ENCODE measurements around the gene PSMC3.
A peak's percentile ranks its signal among the peaks of the same experiment; 100 is the strongest.

The PSMC3 gene

DNA sequence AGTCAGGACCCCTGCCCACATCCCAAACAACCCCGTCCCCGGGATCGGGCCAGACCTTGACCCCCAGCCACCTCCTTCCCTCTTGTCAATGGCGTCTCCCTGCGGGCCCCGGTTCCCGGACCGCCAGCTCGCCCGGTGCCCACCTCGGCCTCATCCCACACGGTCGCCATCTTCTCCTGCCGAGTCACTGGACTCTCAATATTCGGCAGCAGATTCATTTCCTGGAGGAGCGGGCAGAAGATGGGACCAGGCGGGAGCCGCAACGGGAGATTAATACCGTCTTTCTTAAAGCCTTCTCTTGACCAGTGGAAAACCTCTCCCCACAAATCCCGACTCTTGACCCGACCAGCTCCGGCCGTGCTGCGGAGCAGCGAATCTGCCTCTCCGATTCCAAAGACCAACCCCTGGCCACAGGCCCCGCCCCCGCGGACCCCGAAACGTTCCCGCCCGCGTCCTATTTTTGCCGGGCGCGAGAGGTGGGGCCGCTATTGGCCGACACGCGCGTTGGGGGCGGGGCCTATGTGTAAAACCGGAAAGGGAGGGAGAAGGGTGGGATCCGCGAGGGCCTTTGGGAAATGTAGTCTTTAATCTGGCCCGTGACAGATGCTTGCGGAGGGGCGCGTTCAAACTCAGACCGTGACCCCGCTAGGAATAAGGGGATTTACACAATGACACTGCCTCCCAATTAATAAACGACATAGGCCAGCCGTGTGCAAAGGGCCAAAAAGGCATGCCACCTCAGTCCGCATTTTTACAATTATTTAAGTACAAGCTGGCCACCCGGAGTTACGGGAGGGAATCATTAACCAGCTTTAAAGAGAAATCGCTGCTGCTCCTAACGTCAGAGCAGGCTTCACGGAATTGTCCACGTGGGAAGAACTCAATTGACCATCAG, at the start of gene PSMC3:
Gene PSMC3 (minus strand): TSS at position 378 of the 895 bp plus-strand sequence. CDS start 160 bp downstream, at position 218.
- peak; percentile 97 to 99 for DNase-seq

DNA sequence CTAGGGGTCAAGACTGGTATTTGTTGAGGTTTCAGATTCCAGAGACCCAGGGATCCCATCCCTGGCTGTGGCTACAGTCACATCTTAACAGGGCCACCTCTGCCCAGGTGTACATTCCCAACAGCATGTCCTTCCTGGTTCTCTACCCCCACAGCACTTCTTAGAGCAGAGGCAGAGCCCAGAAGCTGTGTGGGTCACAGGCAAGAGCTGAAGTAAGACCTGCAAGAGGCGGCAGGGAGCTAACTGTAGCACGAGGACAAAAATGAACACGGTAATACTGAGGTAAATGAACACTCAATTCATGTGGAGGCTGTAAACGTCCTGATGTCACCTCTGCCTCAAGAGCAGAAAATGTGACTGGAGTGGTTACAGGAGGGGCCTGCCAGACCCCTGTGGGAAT, 44.4 kb upstream of the PSMC3 start:
- no peak for DNase-seq

DNA sequence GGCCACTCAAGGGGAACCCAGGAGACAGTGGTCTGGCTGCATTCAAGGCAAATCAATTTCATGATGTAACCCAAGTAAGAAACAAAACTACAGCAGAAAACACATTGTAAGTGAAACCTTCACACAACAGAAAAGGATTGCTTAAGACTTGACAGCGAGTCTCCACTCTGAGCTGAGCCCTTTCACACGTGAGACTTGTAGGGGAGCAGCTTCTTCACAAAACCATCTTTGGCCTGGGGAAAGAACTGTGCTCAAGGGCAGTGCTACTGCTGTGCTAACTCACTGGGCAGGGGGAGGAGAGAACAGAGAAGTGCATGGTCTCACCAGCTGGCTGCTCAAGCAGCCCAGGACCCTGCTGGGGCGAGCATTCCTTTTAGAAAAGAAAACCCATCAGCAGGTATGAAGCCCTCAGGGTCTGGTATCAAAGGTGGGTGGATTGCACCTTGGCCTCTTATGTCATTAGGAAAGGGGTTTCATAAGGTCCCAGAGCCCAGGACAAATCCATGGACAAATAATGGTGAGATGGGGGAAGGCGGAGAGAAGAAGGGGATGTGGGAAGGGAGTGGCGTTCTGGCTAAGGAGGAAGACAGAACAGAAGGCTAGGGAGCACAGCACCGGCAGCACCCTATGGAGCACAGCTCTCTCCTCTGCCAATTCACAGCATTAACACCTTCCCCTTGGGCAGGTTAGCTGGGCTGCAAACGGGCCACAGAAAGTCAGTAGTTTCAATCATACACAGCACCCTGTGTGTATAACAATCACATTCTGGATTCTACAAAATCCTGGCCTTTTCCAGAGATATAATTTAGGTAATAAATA, 43.3 kb upstream of the PSMC3 start:
- DNase-seq, result no peak

DNA sequence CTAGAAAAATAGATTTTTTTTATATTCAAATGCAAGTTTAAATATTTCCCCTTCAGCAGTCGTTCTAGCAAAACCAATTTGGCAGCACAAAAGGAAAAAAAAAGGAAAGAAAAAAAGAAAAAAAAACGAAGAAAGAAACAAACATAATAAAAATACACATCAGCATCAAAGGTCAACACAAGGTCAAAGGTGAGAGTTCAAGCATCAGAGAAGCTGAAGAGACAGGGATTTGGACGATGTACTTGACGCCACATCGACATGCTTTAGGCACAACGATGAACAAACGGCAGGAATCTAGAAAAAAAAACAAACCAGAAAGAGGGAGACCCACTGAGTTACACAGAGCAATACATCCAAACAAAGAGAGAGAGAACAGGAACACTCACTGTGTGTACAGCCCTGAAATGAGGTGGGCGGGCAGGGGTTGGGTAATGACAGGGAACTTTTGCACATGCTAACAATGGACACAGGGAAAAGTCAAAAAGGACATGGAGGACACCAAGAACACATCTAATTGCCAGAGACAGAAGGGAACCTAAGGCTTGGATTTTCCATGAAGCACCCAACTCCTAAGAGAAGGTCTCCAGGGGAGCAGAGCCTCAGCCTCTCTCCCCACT, 42.5 kb upstream of the PSMC3 start:
- no peak for DNase-seq

DNA sequence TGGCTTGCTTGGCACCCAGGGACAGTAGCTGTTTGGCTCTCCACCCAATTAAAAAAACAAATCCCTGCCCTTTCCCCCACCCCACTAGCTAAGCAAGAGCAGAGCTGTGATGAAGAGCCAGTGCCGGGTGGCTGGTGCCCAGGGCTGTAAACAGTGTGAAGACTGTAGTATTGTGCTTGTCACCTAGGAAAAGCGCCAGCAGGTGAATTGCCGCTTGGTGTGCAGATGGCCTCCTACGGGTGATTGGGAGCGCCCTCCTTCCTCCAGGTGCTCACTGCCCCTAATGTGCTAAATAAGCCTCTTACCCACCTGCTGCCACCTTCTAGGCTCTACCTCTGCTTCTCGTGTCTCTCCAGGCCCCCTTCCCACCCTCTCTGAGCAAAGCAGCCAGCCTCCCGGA, 41.1 kb upstream of the PSMC3 start:
- no peak for DNase-seq

DNA sequence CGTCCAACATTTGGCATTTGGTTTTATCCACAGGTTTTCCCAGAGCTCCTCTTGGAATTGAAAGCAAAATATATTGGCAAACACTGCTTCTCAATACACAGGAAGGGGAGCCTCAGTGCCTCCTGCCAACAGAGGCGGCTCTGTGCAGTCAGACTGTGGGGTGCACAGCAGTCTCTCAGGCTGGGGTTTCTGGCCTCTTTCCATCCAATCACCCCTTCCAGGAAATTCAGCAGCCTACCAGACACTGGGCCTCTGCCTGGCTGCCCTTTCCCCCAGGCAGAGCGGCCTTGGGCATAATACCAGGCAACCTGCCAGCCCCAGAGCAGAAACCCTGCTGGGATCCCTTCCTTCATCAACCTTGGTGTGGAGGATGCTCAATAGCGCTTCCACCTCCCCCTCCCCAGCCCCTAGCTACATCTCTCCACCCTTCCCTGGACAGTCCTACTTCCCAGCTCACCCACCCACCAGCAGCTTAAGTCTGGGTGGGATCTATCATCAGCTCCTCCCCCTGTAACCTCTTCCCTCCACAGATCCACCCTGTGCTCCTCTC, 40.5 kb upstream of the PSMC3 start:
- DNase-seq, result peak; percentile 87 to 93

DNA sequence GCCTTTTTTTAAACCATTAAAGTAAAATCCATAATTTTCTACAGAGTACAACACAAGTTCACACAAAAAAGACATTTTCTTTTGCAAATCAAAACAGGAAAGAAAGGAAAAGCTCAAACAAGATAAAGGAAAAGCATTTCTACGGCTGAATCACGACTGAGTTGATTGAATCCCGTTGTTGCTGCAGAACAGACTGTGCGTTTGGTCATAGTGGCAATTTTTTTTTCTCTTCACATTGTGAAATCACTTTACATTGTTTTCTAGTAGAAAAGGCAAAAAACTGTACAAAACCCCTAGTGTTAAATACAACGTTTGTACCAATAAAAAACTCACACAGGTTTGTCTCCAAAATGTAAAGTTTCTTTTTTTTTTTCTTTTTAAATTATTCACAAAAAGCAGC, 40.0 kb upstream of the PSMC3 start:
- DNase-seq, result no peak

DNA sequence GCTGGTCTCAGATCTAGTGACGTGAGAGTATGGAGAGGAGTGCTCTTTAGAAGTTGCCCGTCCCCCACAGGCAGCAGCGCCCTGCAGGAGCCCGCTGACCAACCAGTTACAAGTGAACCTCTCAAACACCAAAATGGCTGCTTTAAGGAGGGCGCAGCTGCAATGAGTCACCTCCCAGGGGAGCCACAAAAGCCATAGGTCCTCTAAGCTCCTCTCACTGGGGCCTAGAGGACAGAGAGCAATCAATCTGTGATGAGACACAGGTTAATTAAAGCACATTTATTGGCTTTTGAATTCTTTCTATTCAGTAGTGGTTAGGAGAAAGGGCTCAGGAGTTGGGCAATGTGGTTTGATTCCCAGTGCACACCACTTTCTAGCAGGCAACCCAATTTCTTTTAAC, 38.2 kb upstream of the PSMC3 start:
- DNase-seq, result no peak

DNA sequence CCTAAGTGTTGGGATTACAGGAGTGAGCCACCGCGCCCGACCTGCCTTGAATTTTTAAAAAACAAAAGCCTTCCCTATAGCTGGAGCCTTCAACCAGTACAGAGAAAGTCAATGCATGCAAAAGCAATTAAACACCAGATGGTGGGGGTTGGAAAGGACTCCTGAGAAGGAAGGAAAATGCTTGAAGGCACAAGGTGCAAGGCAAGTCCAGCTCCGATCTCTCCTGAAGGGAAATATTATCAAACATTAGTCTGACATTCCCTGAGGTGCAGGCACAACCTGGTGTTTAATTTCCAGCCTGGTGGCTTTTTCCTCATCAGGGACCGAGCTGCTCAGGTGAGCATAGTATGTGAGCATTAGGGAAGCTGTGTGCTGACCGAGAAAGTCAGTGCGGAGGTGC, 35.6 kb upstream of the PSMC3 start:
- DNase-seq, result no peak

DNA sequence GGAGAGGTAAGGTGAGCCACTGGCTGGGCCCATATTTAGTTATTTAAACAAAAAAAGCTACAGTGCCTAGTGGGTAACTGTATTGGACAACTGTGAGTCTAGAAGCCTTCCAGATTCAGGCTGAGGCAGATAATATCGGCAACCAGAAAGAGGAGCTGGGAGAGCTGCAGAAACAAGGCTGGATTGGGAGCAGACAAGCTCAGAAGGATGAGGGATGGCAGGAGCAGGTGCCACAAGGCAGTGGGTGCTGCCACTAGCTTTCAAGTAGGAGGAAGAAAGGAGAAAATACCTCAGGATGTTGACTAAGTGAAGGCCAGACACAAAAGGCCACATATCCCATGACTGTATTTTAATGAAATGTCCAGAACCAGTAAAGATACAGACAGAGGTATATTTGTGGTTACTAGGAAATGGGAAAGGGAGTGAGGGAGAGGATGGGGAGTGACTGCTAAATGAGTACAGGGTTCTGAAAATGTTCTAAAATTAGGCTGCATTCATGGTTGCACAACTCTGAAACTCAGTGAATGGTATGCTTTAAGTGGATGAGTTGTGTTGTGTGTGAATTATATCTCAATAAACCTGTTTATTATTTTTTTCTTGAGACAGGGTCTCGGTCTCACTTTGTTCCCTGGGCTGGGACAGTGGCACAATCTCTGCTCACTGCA, 34.5 kb upstream of the PSMC3 start:
- no peak for DNase-seq

DNA sequence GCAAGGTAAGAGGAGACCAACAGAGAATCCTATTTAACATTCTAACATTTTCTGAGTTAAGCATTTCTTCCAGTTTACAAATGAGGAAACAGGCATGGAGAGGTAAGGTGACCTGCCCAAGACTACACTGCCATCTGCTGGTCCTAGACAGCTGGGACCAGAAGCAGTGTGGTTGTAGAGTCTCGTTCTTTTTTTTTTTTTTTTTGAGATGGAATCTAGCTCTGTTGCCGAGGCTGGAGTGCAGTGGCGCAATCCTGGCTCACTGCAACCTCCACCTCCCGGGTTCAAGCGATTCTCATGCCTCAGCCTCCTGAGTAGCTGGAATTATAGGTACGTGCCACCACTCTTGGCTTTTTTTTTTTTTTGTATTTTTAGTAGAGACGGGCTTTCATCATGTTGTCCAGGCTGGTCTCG, 28.0 kb upstream of the PSMC3 start:
- peak; percentile 79 to 88 for DNase-seq

DNA sequence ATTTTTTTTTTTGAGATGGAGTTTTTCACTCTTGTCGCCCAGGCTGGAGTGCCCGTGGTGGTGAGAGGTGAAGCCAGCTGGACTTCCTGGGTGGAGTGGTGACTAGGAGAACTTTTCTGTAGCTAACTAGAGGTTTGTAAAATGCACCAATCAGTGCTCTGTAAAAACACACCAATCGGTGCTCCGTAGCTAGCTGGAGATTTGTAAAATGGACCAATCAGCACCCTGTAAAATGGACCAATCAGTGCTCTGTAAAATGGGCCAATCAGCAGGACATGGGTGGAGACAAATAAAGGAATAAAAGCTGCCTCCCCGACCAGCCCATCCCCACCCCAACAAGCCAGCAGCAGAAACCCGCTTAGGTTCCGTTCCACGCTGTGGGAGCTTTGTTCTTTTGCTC, 27.1 kb upstream of the PSMC3 start:
- DNase-seq, result no peak

DNA sequence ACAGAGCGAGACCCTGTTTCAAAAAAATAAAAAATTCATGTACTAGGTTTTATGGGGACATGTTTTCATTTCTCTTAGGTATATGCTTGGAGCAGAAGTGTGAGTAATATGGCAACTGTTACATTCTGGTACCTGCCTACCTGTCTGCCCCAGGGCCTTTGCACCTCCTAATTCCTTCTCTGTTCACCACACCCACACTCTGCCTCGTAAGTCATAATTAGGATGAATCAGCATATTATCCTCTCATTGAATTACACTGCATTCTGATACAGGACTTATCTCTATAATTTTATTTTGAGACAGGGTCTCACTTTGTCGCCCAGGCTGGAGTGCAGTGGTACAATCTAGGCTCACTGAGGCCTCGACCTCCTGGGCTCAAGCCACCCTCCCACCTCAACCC, 25.8 kb upstream of the PSMC3 start:
- no peak for DNase-seq

DNA sequence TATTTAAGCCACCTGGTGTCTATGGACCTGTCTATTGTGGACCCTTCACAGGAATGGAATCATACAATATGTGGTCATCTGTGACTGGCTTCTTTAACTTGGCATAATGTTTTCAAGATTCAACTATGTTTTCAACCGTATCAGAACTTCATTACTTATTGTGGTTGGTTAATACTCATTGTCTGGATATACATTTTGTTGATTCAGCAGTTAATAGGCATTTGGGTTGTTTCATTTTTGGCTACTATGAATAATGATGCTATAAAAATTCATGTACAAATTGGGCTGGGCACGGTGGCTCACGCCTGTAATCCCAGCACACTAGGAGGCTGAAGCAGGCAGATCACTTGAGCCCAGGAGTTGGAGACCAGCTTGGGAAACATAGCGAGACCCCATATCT, 25.2 kb upstream of the PSMC3 start:
- no peak for DNase-seq

DNA sequence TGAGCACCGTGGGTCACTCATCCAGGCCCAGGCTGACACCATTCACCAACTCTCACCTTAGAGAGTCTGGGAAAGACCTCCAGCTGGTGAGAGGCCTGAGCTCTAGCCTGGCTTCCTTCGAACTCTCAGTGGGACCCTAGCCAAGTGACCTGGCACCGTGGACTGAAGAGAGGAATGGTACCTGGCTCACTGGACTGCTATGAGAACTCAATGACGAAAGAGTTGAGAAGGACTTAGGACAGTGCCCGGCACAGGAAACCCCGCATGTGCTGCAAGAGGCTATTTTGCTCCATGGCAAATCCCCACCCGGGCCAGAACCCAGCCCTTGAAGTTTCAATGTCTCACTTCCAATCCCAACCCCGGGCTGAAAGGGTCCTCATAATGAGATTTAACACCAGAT, 23.3 kb upstream of the PSMC3 start:
- no peak for DNase-seq

DNA sequence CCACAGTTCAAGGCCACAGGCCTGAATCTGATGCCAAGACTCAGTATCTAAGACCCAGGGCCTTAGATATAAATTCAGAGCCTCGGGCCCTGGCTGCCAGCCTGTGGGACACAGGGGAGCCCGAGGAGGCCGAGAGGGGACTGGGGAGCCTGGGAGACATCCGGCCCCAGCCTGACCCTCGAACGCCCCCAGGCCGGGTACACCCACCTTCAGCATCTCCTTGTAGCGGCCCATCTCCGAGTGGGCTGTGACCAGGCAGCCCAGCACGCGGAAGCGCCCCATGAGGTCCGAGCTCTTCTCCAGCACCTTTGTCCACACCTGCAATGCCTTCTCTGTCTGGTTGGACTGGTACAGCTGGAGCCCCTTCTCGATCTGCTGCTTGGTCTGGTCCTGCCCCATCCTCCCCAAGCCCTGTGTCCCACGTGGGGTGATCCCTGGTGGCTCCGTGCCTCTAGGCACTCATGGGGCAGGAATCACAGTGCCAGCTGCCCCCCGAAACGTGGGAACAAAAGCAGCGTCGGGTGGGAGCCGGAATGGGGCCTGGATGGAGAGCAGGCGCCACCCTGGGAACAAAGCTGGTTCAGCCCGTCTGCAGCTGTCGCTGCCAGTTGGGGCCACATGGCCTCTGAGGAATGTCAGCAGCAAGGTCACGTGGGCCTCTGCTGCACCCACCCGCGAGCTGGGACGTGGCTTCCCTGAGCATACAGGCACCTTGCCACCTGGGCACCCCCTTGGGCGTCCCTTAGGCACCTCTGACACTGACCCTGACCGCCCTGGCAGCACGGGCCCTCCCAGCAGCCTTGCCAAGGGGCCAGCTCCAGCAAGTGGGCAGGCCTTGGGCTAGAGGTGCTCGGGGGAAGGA, 22.6 kb upstream of the PSMC3 start, which contains the start of gene RAPSN:
Gene RAPSN (minus strand): TSS at position 571 of the 862 bp plus-strand sequence. CDS start 172 bp downstream, at position 399.
- DNase-seq, result no peak

DNA sequence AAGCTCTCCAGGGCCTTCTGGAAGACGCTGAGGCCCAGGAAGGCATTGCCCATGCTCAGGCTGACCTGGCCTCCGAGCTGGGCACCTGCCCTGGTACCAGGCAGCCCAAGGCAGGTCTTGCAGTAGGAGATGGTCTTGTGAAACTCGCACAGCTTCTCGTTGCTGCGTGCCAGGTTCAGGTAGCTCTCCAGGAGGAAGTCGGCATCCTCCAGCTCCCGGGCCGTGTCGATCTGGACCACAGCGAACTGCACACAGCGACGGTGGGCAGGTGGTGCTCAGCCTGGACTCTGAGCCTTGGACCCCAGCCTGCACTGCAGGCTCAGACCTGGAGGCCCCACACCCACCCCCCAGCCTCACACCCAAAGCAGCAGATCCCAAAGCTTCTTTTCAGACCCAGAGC, 21.7 kb upstream of the PSMC3 start:
- DNase-seq, result no peak

DNA sequence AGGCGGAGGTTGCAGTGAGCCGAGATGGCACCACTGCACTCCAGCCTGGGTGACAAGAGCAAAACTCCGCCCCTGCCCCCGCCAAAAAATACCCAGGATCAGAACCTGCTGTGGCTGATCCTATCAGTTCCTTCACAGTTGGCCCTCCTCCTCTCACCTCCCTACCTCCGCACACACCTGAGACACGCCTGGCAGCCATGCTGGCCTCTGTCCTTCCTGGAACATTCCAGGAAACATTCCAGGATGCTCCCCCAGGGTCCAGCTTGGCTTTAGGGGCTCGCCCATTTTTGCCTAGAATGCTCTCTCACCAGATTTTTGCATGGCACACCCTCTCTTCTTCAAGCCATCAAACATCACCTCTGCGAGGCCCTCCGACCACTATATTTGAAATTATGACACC, 20.6 kb upstream of the PSMC3 start:
- DNase-seq, result no peak

DNA sequence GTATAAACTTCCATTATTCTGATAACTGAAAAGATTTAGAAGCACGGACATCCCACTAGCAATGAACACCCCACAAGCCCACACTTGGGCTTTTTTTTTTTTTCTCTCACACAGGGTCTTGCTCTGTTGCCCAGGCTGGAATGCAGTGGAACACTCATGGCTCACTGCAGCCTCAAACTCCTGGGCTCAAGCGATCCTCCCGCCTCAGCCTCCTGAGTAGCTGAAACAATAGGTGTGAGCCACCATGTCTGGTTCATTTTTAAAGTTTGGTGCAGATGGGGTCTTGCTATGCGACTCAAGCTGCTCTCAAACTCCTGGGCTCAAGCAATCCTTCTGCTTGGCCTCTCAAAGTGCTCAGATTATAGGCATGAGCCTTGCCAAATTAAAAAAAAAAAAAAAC, 19.6 kb upstream of the PSMC3 start:
- no peak for DNase-seq

DNA sequence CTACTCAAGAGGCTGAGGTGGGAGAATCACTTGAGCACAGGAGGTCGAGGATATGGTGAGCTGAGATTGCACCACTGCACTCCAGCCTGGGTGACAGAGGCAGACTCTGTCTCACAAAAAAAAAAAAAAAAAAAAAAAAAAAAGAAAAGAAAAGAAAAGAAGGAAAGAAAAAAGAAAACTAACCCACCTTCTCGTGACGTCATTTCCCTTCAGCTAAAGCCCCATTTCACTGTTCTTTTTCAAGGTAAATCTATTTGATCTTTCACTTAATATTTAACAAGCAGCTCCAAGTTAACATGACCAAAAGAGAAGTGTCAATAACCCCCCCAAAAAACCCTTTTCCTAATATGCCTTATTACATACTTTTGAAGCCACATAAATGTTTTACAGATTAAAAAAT, 17.6 kb upstream of the PSMC3 start:
- DNase-seq, result no peak

DNA sequence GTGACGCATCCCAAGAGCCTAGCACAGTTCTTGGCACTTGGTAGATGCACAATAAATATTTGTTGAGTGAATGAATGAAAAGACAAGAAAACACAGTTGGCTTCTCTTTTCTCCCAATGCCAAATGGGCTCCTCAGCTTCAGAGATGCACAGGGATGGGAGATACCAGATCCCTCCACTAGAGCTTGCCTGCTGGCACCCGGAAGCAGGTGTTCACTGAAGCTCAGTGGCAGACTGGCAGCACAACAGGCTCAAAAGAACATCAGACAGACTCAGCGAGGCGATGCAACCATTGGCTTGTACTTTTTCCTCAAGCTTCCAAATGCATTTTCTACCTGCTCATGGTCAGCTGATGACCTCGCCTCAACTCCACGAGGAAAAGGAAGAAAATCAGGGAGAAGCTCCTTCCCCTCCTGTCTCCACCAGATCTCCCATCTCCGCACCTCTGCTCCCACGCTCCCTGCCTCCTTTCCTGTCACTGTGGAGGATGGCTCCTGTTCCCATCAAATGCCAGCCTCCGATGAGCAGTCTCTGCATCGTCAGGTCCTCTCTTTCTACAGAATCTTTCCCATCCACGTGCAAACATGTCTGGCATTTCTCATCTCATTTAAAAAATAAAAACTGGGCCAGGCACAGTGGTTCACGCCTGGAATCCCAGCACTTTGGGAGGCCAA, 16.9 kb upstream of the PSMC3 start:
- peak in 1 of 2 experiments; percentile 25 for DNase-seq

Data from NCI-H446 (cell line).